GM12878 (cell line): ENCODE results near the gene ISG15.
A peak's percentile ranks its signal among the peaks of the same experiment; 100 is the strongest.

ENCODE experiments used
- CEBPB ChIP-seq, 2 experiments: fragments of 150-350 bp in 1 of 2; IDR thresholded peaks; 2 replicates each; pipeline ENCODE4 v1.6.1; 2012 to 2014; ENCODE audit warnings: low read depth in 2 of 2, low read length in 2 of 2, borderline replicate concordance in 1 of 2, inconsistent platforms in 1 of 2
- CTCF ChIP-seq, 3 experiments: IDR thresholded peaks in 2 of 3; conservative IDR thresholded peaks in 1 of 3; 2 replicates each; pipeline ENCODE4 v1.5.1; 2011; ENCODE audit warnings: low read depth in 3 of 3, low read length in 3 of 3, mild to moderate bottlenecking in 3 of 3, control low read depth in 2 of 3, moderate library complexity in 2 of 3, inconsistent platforms in 1 of 3, mixed read lengths in 1 of 3; ENCODE audit not compliant: control insufficient read depth in 2 of 3, insufficient read depth in 1 of 3; ENCODE audit errors: extremely low read depth in 1 of 3
- MXI1 ChIP-seq: fragments of 150-350 bp; IDR thresholded peaks from 2 replicates; pipeline ENCODE4 v1.6.1; 2011; ENCODE audit warnings: low read depth, mild to moderate bottlenecking, inconsistent platforms, low read length, improper control_type of control experiment
- POLR2A ChIP-seq: IDR thresholded peaks from 2 replicates; pipeline ENCODE4 v1.6.1; 2011; ENCODE audit warnings: low read depth, mild to moderate bottlenecking, low read length
- POLR2AphosphoS5 ChIP-seq: IDR thresholded peaks from 2 replicates; pipeline ENCODE4 v1.6.1; 2011; ENCODE audit warnings: mild to moderate bottlenecking, low read length, inconsistent platforms
- TAF1 ChIP-seq: IDR thresholded peaks from 2 replicates; pipeline ENCODE4 v1.6.1; 2011; ENCODE audit warnings: mild to moderate bottlenecking, low read depth, low read length, borderline replicate concordance

- no peak for TF ChIP-seq CEBPB (IDR thresholded peaks at IDR 0.05; ENCODE audit: borderline replicate concordance in 1 of 2, low read depth in 2 of 2, low read length in 2 of 2)
- TF ChIP-seq MXI1, result no peak
- TF ChIP-seq CTCF (IDR thresholded peaks at IDR 0.05 in 2 of 3, conservative IDR thresholded peaks at IDR 0.05 in 1 of 3; ENCODE audit: control insufficient read depth in 2 of 3, extremely low read depth in 1 of 3, insufficient read depth in 1 of 3, low read depth in 3 of 3, low read length in 3 of 3), result peak; percentile 56 to 97 (median 78)
- TF ChIP-seq POLR2A, result no peak
- no peak for TF ChIP-seq TAF1
- TF ChIP-seq POLR2AphosphoS5, result no peak
Observed at GRCh38 chr1:983798-984475, 29.4 kb upstream of the ISG15 start.
